HG02759 (cell line): Measurements from ENCODE around the gene NELL1.

ENCODE experiments used
- ATAC-seq: cut with Tn5 transposase; IDR thresholded peaks from one replicate; pipeline ENCODE4 v1.9.1; 2021; ENCODE audit warnings: mild to moderate bottlenecking, moderate library complexity; ENCODE audit not compliant: unreplicated experiment

The NELL1 gene

DNA sequence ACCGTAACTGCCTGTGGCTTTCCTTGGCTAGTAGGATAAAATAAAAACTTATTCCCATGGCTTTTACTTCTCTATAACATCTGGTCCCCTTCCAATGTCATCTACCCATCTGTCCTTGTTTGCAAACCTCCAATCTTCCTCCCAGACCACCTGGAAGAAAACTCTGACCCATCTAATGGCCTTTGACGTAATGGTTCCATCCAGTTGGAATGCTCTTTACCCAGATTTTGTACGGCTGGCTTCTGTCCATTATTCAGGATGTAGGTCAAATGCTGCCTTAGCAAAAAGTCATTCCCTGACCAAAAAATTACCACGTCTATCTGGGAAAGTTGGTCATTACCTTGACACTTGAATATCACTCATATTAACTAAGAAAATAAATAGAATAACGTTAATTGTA is 945.6 kb downstream of the NELL1 start:
- ATAC-seq: no peak

- ATAC-seq: no peak
Measured at GRCh38 chr11:21615955-21616371, 946.6 kb downstream of the NELL1 start.

- ATAC-seq: no peak
Measured at GRCh38 chr11:21622566-21622965, 953.2 kb downstream of the NELL1 start.

GRCh38 chr11:21622995-21623394 is 953.6 kb downstream of the NELL1 start:
- ATAC-seq: no peak
